B cell (primary cell): ENCODE data around the gene NTHL1. TPM values are rescaled to one million over a fixed set of nuclear protein-coding genes. Genes with fewer than 3 reads are reported as not detected.

Experiments used
- ATAC-seq: fragments of 200-7000 bp; cut with Tn5 transposase; one replicate; pipeline ENCODE4 v1.10.0; 2021; ENCODE audit warnings: low read depth, mild to moderate bottlenecking, moderate number of reproducible peaks, moderate library complexity
- CTCF ChIA-PET: fragments of 350-600 bp; sonication (Branson Sonifier 250); formaldehyde crosslinking; loops from one replicate; lab custom pipeline; 2021; ENCODE audit warnings: antibody characterized with exemption, inconsistent platforms; lab: Charles Lee
- POLR2A ChIA-PET: fragments of 350-600 bp; sonication (Branson Sonifier 250); formaldehyde crosslinking; loops from one replicate; lab custom pipeline; 2021; ENCODE audit warnings: antibody characterized with exemption; lab: Charles Lee
- DNase-seq: peaks from one replicate; pipeline ENCODE4 v3.0.0; 2013
- H2AFZ ChIP-seq: 2 replicates; pipeline ENCODE4 v1.6.1; 2012; ENCODE audit warnings: mild to moderate bottlenecking, low read depth, low read length; ENCODE audit not compliant: insufficient read depth, poor library complexity, severe bottlenecking
- H3K27ac ChIP-seq, 2 donors: 1 replicate in 1 of 2; 2 replicates in 1 of 2; pipeline ENCODE4 v1.5.1; 2012 to 2013; ENCODE audit warnings: low read length in 2 of 2, mild to moderate bottlenecking in 2 of 2, moderate library complexity in 1 of 2
- H3K27me3 ChIP-seq, 4 experiments: fragments of 200-600 bp in 1 of 4; sonication (generic) in 1 of 4; replicated peaks in 1 of 4; 1 replicate in 2 of 4; 2 replicates in 2 of 4; pipeline versions ENCODE4 v1.6.1 to v1.7.0; 2013 to 2016; ENCODE audit warnings: low read length in 3 of 4, mild to moderate bottlenecking in 2 of 4, mixed read lengths in 1 of 4, moderate library complexity in 1 of 4; ENCODE audit not compliant: insufficient read depth in 4 of 4, control insufficient read depth in 3 of 4; ENCODE audit errors: control extremely low read depth in 1 of 4
- H3K36me3 ChIP-seq, 2 experiments: replicated peaks in 1 of 2; 1 replicate in 1 of 2; 2 replicates in 1 of 2; pipeline versions ENCODE4 v1.6.1 to v1.7.1; 2013; ENCODE audit warnings: low read length in 1 of 2; ENCODE audit not compliant: insufficient read depth in 2 of 2, control insufficient read depth in 1 of 2; ENCODE audit errors: control extremely low read depth in 1 of 2, extremely low read depth in 1 of 2
- H3K4me1 ChIP-seq, 2 donors: fragments of 200-600 bp in 1 of 2; sonication (generic) in 1 of 2; 1 replicate in 1 of 2; 2 replicates in 1 of 2; pipeline versions ENCODE4 v1.5.1 to v1.6.1; 2013 to 2017; ENCODE audit warnings: low read length in 2 of 2; ENCODE audit not compliant: control insufficient read depth in 2 of 2, insufficient read depth in 2 of 2
- H3K4me2 ChIP-seq: replicated peaks from 2 replicates; pipeline ENCODE3; 2012; ENCODE audit warnings: mild to moderate bottlenecking, low read depth, low read length; ENCODE audit not compliant: poor library complexity, severe bottlenecking
- H3K4me3 ChIP-seq, 5 experiments: fragments of 200-600 bp in 1 of 5; sonication (generic) in 1 of 5; 1 replicate in 3 of 5; 2 replicates in 2 of 5; pipeline versions ENCODE4 v1.5.1 to v1.7.0; 2011 to 2016; ENCODE audit warnings: low read length in 4 of 5, mild to moderate bottlenecking in 4 of 5, low read depth in 2 of 5, control low read depth in 1 of 5, moderate library complexity in 1 of 5; ENCODE audit not compliant: insufficient read depth in 1 of 5; ENCODE audit errors: control extremely low read depth in 1 of 5, extremely low read depth in 1 of 5
- H3K79me2 ChIP-seq: fragments of 200-600 bp; sonication (generic); one replicate; pipeline ENCODE4 v1.6.0; 2016; ENCODE audit warnings: low read length; ENCODE audit not compliant: control insufficient read depth, insufficient read depth
- H3K9ac ChIP-seq: fragments of 200-600 bp; sonication (generic); 2 replicates; pipeline ENCODE4 v1.6.1; 2017; ENCODE audit warnings: mild to moderate bottlenecking, low read length, moderate library complexity
- H3K9me3 ChIP-seq, 3 donors: one replicate each; pipeline versions ENCODE4 v1.6.1 to v1.7.1; 2013; ENCODE audit warnings: low read length in 2 of 3; ENCODE audit not compliant: control insufficient read depth in 2 of 3, insufficient read depth in 1 of 3; ENCODE audit errors: control extremely low read depth in 1 of 3
- H4K20me1 ChIP-seq: 2 replicates; pipeline ENCODE4 v1.6.0; 2012; ENCODE audit warnings: mild to moderate bottlenecking, low read length; ENCODE audit not compliant: insufficient read depth, control insufficient read depth, poor library complexity, severe bottlenecking
- H3K27ac Mint-ChIP-seq: one replicate; pipeline ENCODE4 v1.8.0; 2021; ENCODE audit warnings: mixed read lengths
- H3K27me3 Mint-ChIP-seq: one replicate; pipeline ENCODE4 v1.8.0; 2021; ENCODE audit warnings: mixed read lengths
- H3K4me1 Mint-ChIP-seq: one replicate; pipeline ENCODE4 v1.8.0; 2021; ENCODE audit warnings: mixed read lengths
- H3K4me3 Mint-ChIP-seq: one replicate; pipeline ENCODE4 v1.8.0; 2021; ENCODE audit warnings: mixed read lengths
- H3K9me3 Mint-ChIP-seq: one replicate; pipeline ENCODE4 v1.8.0; 2022; ENCODE audit warnings: mixed read lengths; ENCODE audit not compliant: insufficient read depth
- CTCF ChIP-seq: fragments of 200-600 bp; IDR thresholded peaks from one replicate; pipeline ENCODE4 v1.8.0; 2022; ENCODE audit warnings: antibody characterized with exemption, mild to moderate bottlenecking
- EZH2 ChIP-seq: IDR thresholded peaks from 2 replicates; pipeline ENCODE4 v1.6.1; 2012; ENCODE audit warnings: borderline replicate concordance, low read depth, mild to moderate bottlenecking, moderate library complexity, low read length; ENCODE audit not compliant: insufficient read depth, poor library complexity, severe bottlenecking
- WGBS: methylation state at CpG from one replicate; pipeline ENCODE4 v1.1.5; 2013; ENCODE audit warnings: missing lambda C conversion rate; ENCODE audit not compliant: insufficient coverage; 5-methylcytosine and 5-hydroxymethylcytosine counted together
- intact Hi-C: fragments of 100-400 bp; cut with micrococcal nuclease; formaldehyde crosslinking; loops from one replicate; pipeline ENCODE4 v1.10.0; 2022
- polyA plus RNA-seq: library from polyadenylated mRNA; depleted of rRNA; stranded (reverse); fragments of >200 nt; gene quantifications from 2 replicates; pipeline ENCODE4 v1.2.3, GENCODE V29; 2012
- total RNA-seq, 2 donors: library from RNA; stranded (reverse); fragments of 120-200 nt in 1 of 2; gene quantifications; 1 replicate in 1 of 2; 2 replicates in 1 of 2; pipeline versions ENCODE4 v1.2.3 to v1.2.4, GENCODE V29; 2013 to 2022

The NTHL1 gene
- total and polyA plus RNA-seq, 2 donors (not counting 1 experiment from before 2014, with no cell fraction given) = 17.5 to 27.6 TPM

- Histone ChIP-seq H3K79me2 (no peaks in the 10 kb centered on the region), H3K27me3 (peaks cover 0 to 5% (median 0%) of the 10 kb centered on the region in 4 experiments), H2AFZ (no peak overlapping the region), H3K4me3 (no peak overlapping the region), H3K4me2 (no peak overlapping the region), H3K9me3 (no peaks in the 10 kb centered on the region), H3K4me1 (peaks cover 0 to 3% of the 10 kb centered on the region in 2 donors), H3K9ac (no peak overlapping the region), H4K20me1 (no peaks in the 10 kb centered on the region), H3K27ac (no peak overlapping the region), H3K36me3 (no peaks in the 10 kb centered on the region)
- no peak overlapping the region for H3K4me3 Mint-ChIP-seq
- WGBS = 92% methylated on average over 33 of the region's 41 CpGs
- no peaks in the 10 kb centered on the region for H3K27me3 Mint-ChIP-seq
- TF ChIP-seq EZH2 (no peak), CTCF (no peak)
- ATAC-seq (no peak), DNase-seq (no peak)
- no peaks in the 10 kb centered on the region for H3K4me1 Mint-ChIP-seq
- ChIA-PET POLR2A (interaction anchor here (0.6 kb wide), 1 partner anchor 9 kb away, joined by 3 read pairs; no protein-coding TSS in a partner anchor), CTCF (interaction anchor here (1.0 kb wide), 1 partner anchor 9 kb away, joined by 5 read pairs; the partner anchor contains the start of genes NTHL1 and TSC2)
- no peaks in the 10 kb centered on the region for H3K9me3 Mint-ChIP-seq
- intact Hi-C loops = no loop called here
- no peak overlapping the region for H3K27ac Mint-ChIP-seq
Observed at GRCh38 chr16:2038382-2039231, 9.0 kb downstream of the NTHL1 start.
